Measurements from ENCODE around the gene GFY.

GFY gene

DNA sequence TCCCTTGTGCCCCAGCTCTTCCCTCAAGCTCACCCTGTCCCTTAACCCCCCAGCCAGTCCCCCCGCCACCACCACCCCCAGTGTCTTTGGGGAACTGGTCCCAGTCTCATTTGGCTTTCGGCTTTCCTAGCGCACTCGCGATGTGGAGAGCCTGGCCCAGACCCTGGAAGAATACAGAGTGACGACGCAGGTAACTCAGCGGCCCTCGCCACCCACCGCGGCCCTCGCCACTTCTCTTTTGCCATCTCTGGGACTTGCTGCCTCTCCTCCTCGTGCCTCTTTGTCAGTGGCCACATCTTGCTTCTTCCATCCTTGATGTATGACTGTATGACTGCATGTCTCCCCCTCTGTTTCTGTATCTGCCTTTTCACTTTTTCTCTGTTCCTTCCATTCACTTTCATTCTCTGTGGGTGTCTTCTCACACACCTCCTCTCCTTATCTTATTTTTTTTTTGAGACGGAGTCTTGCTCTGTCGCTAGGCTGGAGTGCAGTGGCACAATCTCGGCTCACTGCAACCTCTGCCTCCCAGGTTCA, 17.6 kb upstream of the GFY start:
- in situ Hi-C loops (cut with HindIII; ENCODE audit: low sequenced_read_pairs): no loop called here

- in situ Hi-C loops (cut with HindIII; ENCODE audit: low sequenced_read_pairs): no loop called here
Observed at GRCh38 chr19:49408816-49409440, 16.3 kb upstream of the GFY start.

GRCh38 chr19:49409441-49410029, 15.7 kb upstream of the GFY start:
- in situ Hi-C loops (cut with HindIII; ENCODE audit: low sequenced_read_pairs): no loop called here

GRCh38 chr19:49411681-49412326, 13.4 kb upstream of the GFY start:
- in situ Hi-C loops (cut with HindIII; ENCODE audit: low sequenced_read_pairs): no loop called here

GRCh38 chr19:49413348-49413747, 11.8 kb upstream of the GFY start:
- in situ Hi-C loops (cut with HindIII; ENCODE audit: low sequenced_read_pairs): no loop called here

DNA sequence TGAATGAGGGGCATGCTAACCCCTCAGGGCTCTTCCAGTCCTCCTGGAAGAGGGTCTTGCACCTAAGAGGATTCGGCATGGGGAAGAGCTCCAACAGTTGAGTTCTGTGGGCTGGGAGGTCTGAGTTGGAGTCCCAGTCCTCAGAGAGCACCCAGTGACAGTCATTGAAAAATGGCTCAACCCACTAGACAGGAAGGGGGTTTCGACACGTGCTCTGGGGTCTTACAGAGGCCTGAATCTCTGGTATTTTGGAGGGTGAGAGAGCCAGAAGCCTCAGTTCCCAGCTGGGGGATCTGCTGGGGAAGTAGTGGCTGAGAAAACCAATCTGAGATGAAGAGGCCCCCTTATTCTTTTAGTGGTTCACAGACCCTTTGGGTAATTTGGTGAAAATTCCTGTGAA, 10.9 kb upstream of the GFY start:
- in situ Hi-C loops (cut with HindIII; ENCODE audit: low sequenced_read_pairs): no loop called here

DNA sequence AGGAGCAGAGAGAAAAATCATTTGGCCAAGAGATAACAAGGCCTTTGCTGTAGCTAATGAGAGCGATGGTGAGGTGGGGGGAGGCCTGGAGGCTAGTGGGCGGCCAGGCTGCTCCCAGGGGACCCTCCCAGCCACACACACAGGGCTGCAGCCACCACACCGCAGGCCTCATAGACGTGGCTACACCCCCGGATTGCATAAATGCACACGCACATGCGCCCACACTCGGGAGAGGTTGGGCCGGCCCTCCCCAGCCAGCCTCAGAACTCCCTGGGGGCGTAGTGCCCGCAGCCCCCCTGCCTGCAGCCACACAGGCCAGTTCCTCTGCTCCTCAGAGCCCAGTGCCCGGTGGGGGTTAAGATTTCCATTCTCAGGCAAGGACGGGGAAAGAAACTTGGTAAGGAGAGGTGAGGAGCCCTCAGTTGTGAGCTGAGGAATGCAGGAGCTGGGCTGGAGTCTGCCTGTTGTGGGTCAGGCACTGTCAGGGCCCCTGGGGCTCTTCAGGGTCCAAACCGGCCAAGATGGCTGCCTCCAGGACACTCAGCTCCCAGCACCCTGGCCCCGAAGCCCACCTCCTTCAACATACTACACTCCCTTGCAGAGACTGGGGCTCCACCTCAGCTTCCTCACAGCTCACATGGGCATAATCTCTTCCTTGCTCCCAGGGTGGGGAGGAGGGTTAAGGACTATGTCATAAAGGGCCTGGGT, 9.9 kb upstream of the GFY start:
- in situ Hi-C loops (cut with HindIII; ENCODE audit: low sequenced_read_pairs): no loop called here

- in situ Hi-C loops (cut with HindIII; ENCODE audit: low sequenced_read_pairs): no loop called here
Observed at GRCh38 chr19:49415810-49416200, 9.4 kb upstream of the GFY start.

GRCh38 chr19:49417088-49417487, 8.1 kb upstream of the GFY start:
- in situ Hi-C loops (cut with HindIII; ENCODE audit: low sequenced_read_pairs): no loop called here

DNA sequence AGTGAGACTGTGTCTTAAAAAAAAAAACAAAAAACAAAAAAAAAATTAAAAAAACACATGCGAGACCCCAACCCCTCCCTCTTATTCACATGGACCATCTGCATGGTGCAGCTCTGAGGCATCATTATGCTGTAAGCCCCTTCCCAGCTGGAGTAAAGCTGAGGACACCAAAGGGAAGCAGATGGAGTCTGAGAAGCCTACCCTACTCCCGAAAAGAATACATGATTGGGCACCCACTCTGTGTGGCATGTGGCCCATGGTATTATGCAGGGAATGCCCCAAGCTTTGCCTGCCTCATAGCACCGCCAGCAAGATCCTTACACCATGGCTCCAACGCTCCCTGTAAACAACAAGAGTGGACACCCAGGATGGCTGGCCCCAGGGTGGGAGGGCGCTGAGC, 6.7 kb upstream of the GFY start:
- in situ Hi-C loops (cut with HindIII; ENCODE audit: low sequenced_read_pairs): no loop called here

DNA sequence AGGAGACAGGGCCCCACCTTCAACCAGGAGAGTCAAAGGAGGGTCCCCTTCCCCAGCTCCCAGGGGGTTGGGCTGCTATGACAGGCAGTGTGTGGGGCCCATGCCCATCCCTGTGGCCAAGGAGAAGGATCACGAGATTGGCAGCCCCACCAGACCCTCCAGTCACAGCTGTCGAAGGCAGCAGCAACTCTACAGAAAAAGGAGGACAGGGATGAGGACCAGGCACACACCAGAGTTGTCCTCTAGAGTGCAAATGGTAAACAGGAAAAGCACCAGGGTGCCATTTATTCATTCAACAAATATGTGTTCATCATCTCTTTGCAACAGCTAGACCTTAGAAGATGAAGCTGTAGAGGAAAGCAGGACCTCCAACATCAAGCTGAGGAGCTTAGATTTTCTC, 6.0 kb upstream of the GFY start:
- in situ Hi-C loops (cut with HindIII; ENCODE audit: low sequenced_read_pairs): no loop called here

DNA sequence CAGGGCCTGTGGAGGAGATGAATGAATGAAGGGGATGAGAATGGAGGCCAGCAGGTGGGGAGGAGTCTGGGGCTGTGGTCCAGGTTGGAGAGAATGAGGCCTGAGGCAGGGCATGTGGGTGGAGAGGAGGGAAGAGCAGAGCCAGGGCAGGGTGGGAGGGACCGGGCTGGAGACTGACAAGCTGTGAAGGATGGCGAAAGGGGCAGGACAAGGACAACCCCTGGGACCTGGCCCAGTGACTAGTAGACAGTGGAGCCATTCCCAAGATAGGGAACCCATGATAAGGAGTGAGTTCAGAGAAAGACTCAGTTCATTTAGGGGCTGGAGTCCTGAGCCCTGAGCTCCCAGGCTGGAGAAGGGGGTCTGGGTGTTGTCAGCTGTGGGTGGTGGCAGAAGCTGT, 5.0 kb upstream of the GFY start:
- in situ Hi-C loops (cut with HindIII; ENCODE audit: low sequenced_read_pairs): no loop called here

- in situ Hi-C loops (cut with HindIII; ENCODE audit: low sequenced_read_pairs): no loop called here
Observed at GRCh38 chr19:49421039-49421877, 3.9 kb upstream of the GFY start.

- in situ Hi-C loops (cut with HindIII; ENCODE audit: low sequenced_read_pairs): no loop called here
Observed at GRCh38 chr19:49421878-49422202, 3.3 kb upstream of the GFY start.

DNA sequence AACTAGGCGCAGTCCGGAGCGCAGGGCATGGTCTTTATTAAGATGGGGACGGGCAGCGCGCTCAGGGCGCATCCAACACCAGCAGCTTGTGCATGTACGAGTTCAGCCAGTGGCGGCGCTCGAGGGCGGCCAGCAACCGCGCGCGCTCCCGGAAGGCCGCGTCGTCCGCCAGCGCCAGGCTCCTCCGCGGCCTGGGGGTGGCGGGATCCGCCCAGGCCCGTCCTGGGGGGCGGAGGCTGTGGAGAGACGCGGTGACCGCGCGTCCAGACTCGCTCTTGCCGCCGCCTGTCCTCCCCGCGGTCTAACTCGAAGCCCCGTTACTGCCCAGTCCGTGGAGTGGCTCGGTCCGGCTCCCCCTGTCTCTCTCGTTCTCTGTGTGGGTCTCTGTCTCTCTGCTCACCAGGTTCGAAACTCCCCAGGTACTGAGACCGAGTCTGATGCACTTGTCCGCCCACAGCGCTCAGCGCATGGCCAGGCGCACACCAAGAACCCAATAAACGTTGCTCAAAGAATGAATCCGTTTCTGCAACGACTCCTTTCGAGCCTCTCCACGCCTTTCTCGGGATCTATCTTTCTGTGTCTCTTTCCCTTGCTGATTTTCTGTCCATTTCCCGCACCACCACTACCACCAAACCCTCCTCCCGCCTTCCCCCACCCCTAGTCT, 2.6 kb upstream of the GFY start:
- in situ Hi-C loops (cut with HindIII; ENCODE audit: low sequenced_read_pairs): no loop called here

GRCh38 chr19:49423071-49423984, 1.9 kb upstream of the GFY start, which contains the start of gene PTH2:
PTH2 (minus strand) TSS chr19:49423441; CDS start chr19:49423339, 102 bp downstream.
- in situ Hi-C loops (cut with HindIII; ENCODE audit: low sequenced_read_pairs): no loop called here

GRCh38 chr19:49423985-49424303, 1.2 kb upstream of the GFY start:
- in situ Hi-C loops (cut with HindIII; ENCODE audit: low sequenced_read_pairs): no loop called here

DNA sequence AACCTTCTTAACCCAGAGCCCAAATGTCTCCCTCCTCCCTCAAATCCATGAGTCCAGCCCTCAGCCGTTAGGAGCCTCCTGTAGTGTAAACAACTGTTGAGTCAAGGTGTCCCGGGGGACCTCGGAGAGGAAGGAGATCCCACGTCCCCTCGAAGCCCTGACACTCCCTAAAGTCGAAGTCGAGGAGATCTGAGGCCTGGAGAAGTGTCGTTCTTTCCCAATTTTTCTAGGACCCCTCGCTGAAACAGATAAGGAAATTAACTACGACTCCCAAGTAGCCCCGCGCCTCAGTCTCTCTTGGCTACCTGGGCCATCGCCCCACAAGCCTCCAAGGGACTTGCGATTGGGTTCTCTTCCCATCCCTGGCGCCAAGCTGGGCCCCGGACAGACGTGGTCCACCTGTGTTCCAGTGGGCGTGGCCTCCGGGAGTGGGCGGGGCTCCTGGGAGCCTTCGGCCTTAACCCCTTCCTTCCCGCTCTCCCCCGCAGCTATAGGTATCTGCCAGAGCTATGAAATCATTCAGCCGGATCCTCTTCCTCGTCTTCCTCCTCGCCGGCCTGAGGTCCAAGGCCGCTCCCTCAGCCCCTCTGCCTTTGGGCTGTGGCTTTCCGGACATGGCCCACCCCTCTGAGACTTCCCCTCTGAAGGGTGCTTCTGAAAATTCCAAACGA, 869 bp downstream of the GFY start:
- in situ Hi-C loops (cut with HindIII; ENCODE audit: low sequenced_read_pairs): no loop called here

DNA sequence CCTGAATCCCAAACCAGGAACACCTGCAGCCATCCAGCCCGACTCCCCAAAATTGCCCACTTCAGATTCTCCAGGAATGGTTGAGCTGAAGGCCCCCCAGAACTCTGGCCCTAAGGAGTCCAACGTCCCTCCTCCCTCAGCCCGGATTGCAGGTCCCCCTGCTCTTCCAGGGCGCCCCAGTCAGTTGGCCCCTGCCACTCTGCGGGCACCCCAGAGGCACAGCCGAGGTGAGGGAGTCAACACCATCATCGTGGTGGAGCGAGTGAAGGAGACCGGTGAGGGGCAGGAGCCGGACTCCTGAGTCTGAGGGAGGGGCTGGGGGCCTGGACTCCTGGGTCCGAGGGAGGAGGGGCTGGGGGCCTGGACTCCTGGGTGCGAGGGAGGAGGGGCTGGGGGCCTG, 2.2 kb downstream of the GFY start:
- in situ Hi-C loops (cut with HindIII; ENCODE audit: low sequenced_read_pairs): no loop called here
